Measurements from ENCODE around the gene PDSS1. TPM values are rescaled to one million over a fixed set of nuclear protein-coding genes. Genes with fewer than 3 reads are reported as not detected.
"Not testable (repeated sequence)": the region's sequence is repeated elsewhere in the genome, so short reads cannot be mapped to it uniquely, and the experiment has no call there.

The PDSS1 gene
- polyA plus RNA-seq, 1 experiment, result 6.1 TPM

GRCh38 chr10:26662864-26663263 is 34.6 kb upstream of the PDSS1 start:
- POLR2A ChIA-PET, result no interaction called here
- TF ChIP-seq CTCF (IDR thresholded peaks at IDR 0.05; ENCODE audit: insufficient read depth, low read depth, low read length), result no peak
- DNase-seq (ENCODE audit: low read depth), result no peak
- no peaks in the 10 kb centered on the region for H3K36me3 ChIP-seq (ENCODE audit: control insufficient read depth, insufficient read depth, low read length)
- H3K27me3 ChIP-seq (ENCODE audit: control insufficient read depth, insufficient read depth, low read length), result no peaks in the 10 kb centered on the region
- H3K4me3 ChIP-seq (ENCODE audit: low read depth, low read length), result no peak overlapping the region
- CTCF ChIA-PET, result no interaction called here

GRCh38 chr10:26665080-26666048 is 32.1 kb upstream of the PDSS1 start:
- CTCF ChIA-PET, result interaction anchor here (0.6 kb wide), 1 partner anchor 58 kb away, joined by 3 read pairs; no protein-coding TSS in a partner anchor
- H3K4me3 ChIP-seq (ENCODE audit: low read depth, low read length), result no peak overlapping the region
- H3K36me3 ChIP-seq (ENCODE audit: control insufficient read depth, insufficient read depth, low read length), result no peaks in the 10 kb centered on the region
- no peaks in the 10 kb centered on the region for H3K27me3 ChIP-seq (ENCODE audit: control insufficient read depth, insufficient read depth, low read length)
- TF ChIP-seq CTCF (IDR thresholded peaks at IDR 0.05; ENCODE audit: insufficient read depth, low read depth, low read length), result no peak
- no peak for DNase-seq (ENCODE audit: low read depth)
- POLR2A ChIA-PET, result no interaction called here

GRCh38 chr10:26675873-26676257 is 21.6 kb upstream of the PDSS1 start:
- POLR2A ChIA-PET, result no interaction called here

GRCh38 chr10:26679588-26679987 is 17.9 kb upstream of the PDSS1 start:
- DNase-seq (ENCODE audit: low read depth), result no peak
- H3K4me3 ChIP-seq (ENCODE audit: low read depth, low read length), result no peak overlapping the region
- POLR2A ChIA-PET, result no interaction called here
- no peaks in the 10 kb centered on the region for H3K27me3 ChIP-seq (ENCODE audit: control insufficient read depth, insufficient read depth, low read length)
- TF ChIP-seq CTCF (IDR thresholded peaks at IDR 0.05; ENCODE audit: insufficient read depth, low read depth, low read length), result no peak
- H3K36me3 ChIP-seq (ENCODE audit: control insufficient read depth, insufficient read depth, low read length), result no peaks in the 10 kb centered on the region
- CTCF ChIA-PET, result interaction anchor here (0.9 to 1.0 kb wide), 2 partner anchors 181 to 344 kb away, joined by 3 to 4 read pairs; partner anchors contain the start of gene ABI1

More at GRCh38 chr10:26675873-26676257, 21.6 kb upstream of the PDSS1 start:
- TF ChIP-seq CTCF (IDR thresholded peaks at IDR 0.05; ENCODE audit: insufficient read depth, low read depth, low read length), result no peak
- H3K4me3 ChIP-seq (ENCODE audit: low read depth, low read length), result no peak overlapping the region
- DNase-seq (ENCODE audit: low read depth), result no peak
- no peaks in the 10 kb centered on the region for H3K27me3 ChIP-seq (ENCODE audit: control insufficient read depth, insufficient read depth, low read length)
- no peaks in the 10 kb centered on the region for H3K36me3 ChIP-seq (ENCODE audit: control insufficient read depth, insufficient read depth, low read length)
- CTCF ChIA-PET, result no interaction called here

GRCh38 chr10:26681076-26681475 is 16.4 kb upstream of the PDSS1 start:
- no peak for TF ChIP-seq CTCF (IDR thresholded peaks at IDR 0.05; ENCODE audit: insufficient read depth, low read depth, low read length)
- no peak overlapping the region for H3K4me3 ChIP-seq (ENCODE audit: low read depth, low read length)
- no peaks in the 10 kb centered on the region for H3K27me3 ChIP-seq (ENCODE audit: control insufficient read depth, insufficient read depth, low read length)
- no peaks in the 10 kb centered on the region for H3K36me3 ChIP-seq (ENCODE audit: control insufficient read depth, insufficient read depth, low read length)
- ChIA-PET CTCF (no interaction called here), POLR2A (no interaction called here)
- DNase-seq (ENCODE audit: low read depth), result no peak

GRCh38 chr10:26681971-26682370 is 15.5 kb upstream of the PDSS1 start:
- DNase-seq (ENCODE audit: low read depth); H3K36me3 ChIP-seq (ENCODE audit: control insufficient read depth, insufficient read depth, low read length); H3K27me3 ChIP-seq (ENCODE audit: control insufficient read depth, insufficient read depth, low read length); POLR2A ChIA-PET; H3K4me3 ChIP-seq (ENCODE audit: low read depth, low read length): not testable (repeated sequence)
- CTCF ChIA-PET, result interaction anchor here (1.2 kb wide), 1 partner anchor 201 kb away, joined by 3 read pairs; no protein-coding TSS in a partner anchor
